Left ventricle myocardium superior (tissue), 1 donor: ENCODE measurements around the gene OTUD6A. TPM values are rescaled to one million over a fixed set of nuclear protein-coding genes. Genes with fewer than 3 reads are reported as not detected.

Source experiments
- ATAC-seq: fragments of 200-7000 bp; cut with Tn5 transposase; one replicate; pipeline ENCODE4 v1.9.1; 2020; ENCODE audit warnings: mild to moderate bottlenecking, moderate library complexity
- DNase-seq: peaks from one replicate; pipeline ENCODE4 v3.0.0-alpha.2; 2020
- intact Hi-C: fragments of 100-400 bp; cut with micrococcal nuclease; formaldehyde crosslinking; loops from one replicate; pipeline ENCODE4 v1.11.0; 2022
- long read RNA-seq: library from polyadenylated mRNA; unstranded; transcript quantifications from one replicate; pipeline ENCODE4 v2.0.0, GENCODE V29; 2021
- total RNA-seq: library from RNA; stranded (reverse); fragmentation: NEBNext Ultra II Directional; extraction: Animal tissue kit (Norgen Biotek cat#: 25700); gene quantifications from one replicate; pipeline ENCODE4 v1.2.1, GENCODE V29; 2021
- donor health status: DM: no; HTN: yes; CAD: no; lungs with severe emphysema.

Gene OTUD6A
- not detected for total RNA-seq
- long read RNA-seq: 0 reads

- DNase-seq (no peak), ATAC-seq (no peak)
- intact Hi-C loops: no loop called here
These were observed at the start of gene OTUD6A for GRCh38 chrX:70062076-70062475. Gene OTUD6A, plus strand, starts transcription at chrX:70062457. Its CDS starts 68 bp downstream, at chrX:70062525.

- intact Hi-C loops: no loop called here
- DNase-seq (no peak), ATAC-seq (peak; percentile 17)
These were observed 49.5 kb upstream of the OTUD6A start for GRCh38 chrX:70012756-70013155.

GRCh38 chrX:70013466-70014381 is 48.5 kb upstream of the OTUD6A start:
- DNase-seq (peak; percentile 70), ATAC-seq (peak; percentile 96)
- intact Hi-C loops: no loop called here

GRCh38 chrX:70016513-70016912 is 45.7 kb upstream of the OTUD6A start:
- DNase-seq (no peak), ATAC-seq (no peak)
- intact Hi-C loops: no loop called here

GRCh38 chrX:70022616-70023015 is 39.6 kb upstream of the OTUD6A start:
- ATAC-seq: no peak
- DNase-seq: no peak
- intact Hi-C loops: loop anchor here (10.0 kb wide), 1 partner anchor 408 kb away; the partner anchor contains the start of gene EDA

- intact Hi-C loops: loop anchor here (10.0 kb wide), 1 partner anchor 411 kb away; the partner anchor contains the start of gene EDA
These were observed 36.8 kb upstream of the OTUD6A start for GRCh38 chrX:70025464-70025863.

GRCh38 chrX:70026112-70026850 is 36.0 kb upstream of the OTUD6A start:
- intact Hi-C loops: loop anchor here (10.0 kb wide), 1 partner anchor 411 kb away; the partner anchor contains the start of gene EDA
- DNase-seq: no peak
- no peak for ATAC-seq

More at GRCh38 chrX:70025464-70025863, 36.8 kb upstream of the OTUD6A start:
- peak; percentile 51 for ATAC-seq
- DNase-seq: no peak

GRCh38 chrX:70026851-70027200 is 35.4 kb upstream of the OTUD6A start:
- ATAC-seq (no peak), DNase-seq (no peak)
- intact Hi-C loops: loop anchor here (10.0 kb wide), 1 partner anchor 412 kb away; the partner anchor contains the start of gene EDA

GRCh38 chrX:70029863-70030262 is 32.4 kb upstream of the OTUD6A start:
- DNase-seq (no peak), ATAC-seq (peak; percentile 70)
- intact Hi-C loops: loop anchor here (10.0 kb wide), 1 partner anchor 415 kb away; the partner anchor contains the start of gene EDA

- ATAC-seq (peak; percentile 81), DNase-seq (no peak)
- intact Hi-C loops: no loop called here
These were observed 31.9 kb upstream of the OTUD6A start for GRCh38 chrX:70030301-70030767.

GRCh38 chrX:70032792-70033191 is 29.5 kb upstream of the OTUD6A start:
- peak; percentile 27 for ATAC-seq
- intact Hi-C loops: no loop called here
- DNase-seq: no peak

GRCh38 chrX:70033348-70034051 is 28.8 kb upstream of the OTUD6A start:
- ATAC-seq (peak; percentile 31), DNase-seq (peak; percentile 38)
- intact Hi-C loops: no loop called here

GRCh38 chrX:70034646-70035045 is 27.6 kb upstream of the OTUD6A start:
- intact Hi-C loops: no loop called here
- ATAC-seq: no peak

GRCh38 chrX:70038515-70038914 is 23.7 kb upstream of the OTUD6A start:
- DNase-seq: no peak
- intact Hi-C loops: no loop called here
- ATAC-seq: no peak

More at GRCh38 chrX:70034646-70035045, 27.6 kb upstream of the OTUD6A start:
- DNase-seq: no peak

- no peak for DNase-seq
- ATAC-seq: no peak
- intact Hi-C loops: no loop called here
These were observed 23.3 kb upstream of the OTUD6A start for GRCh38 chrX:70038951-70039350.

- DNase-seq: no peak
- intact Hi-C loops: no loop called here
- ATAC-seq: no peak
These were observed 22.5 kb upstream of the OTUD6A start for GRCh38 chrX:70039758-70040157.

- intact Hi-C loops: no loop called here
- DNase-seq (no peak), ATAC-seq (no peak)
These were observed 20.3 kb upstream of the OTUD6A start for GRCh38 chrX:70041993-70042392.

- intact Hi-C loops: no loop called here
- DNase-seq: peak; percentile 36
- ATAC-seq: no peak
These were observed 19.6 kb upstream of the OTUD6A start for GRCh38 chrX:70042399-70043371.
